OCI-LY3 (cell line): ENCODE results near the gene INO80D.

Experiments
- H2AFZ ChIP-seq: fragments of 200-600, 300-600 bp; shearing (Covaris generic); 2 replicates; pipeline ENCODE4 v1.6.0; 2014; ENCODE audit warnings: antibody characterized with exemption, low read depth, low read length
- H3K27ac ChIP-seq: fragments of 200-600, 300-600 bp; sonication (generic); 2 replicates; pipeline ENCODE4 v1.5.1; 2014; ENCODE audit warnings: mild to moderate bottlenecking, low read length, moderate library complexity, mixed read lengths
- H3K27me3 ChIP-seq: fragments of 200-600, 300-600 bp; sonication (generic); 2 replicates; pipeline ENCODE4 v1.6.1; 2014; ENCODE audit warnings: low read depth, low read length, mixed read lengths
- H3K36me3 ChIP-seq: fragments of 200-600, 300-600 bp; sonication (generic); replicated peaks from 2 replicates; pipeline ENCODE3; 2014; ENCODE audit warnings: low read depth, low read length, mixed read lengths
- H3K4me1 ChIP-seq: fragments of 300-600, 200-600 bp; sonication (generic); 2 replicates; pipeline ENCODE4 v1.6.1; 2014; ENCODE audit warnings: low read length, mixed read lengths
- H3K4me2 ChIP-seq: fragments of 200-600, 300-600 bp; sonication (generic); 2 replicates; pipeline ENCODE4 v1.6.1; 2014; ENCODE audit warnings: low read length, mixed read lengths
- H3K4me3 ChIP-seq: fragments of 300-600, 200-600 bp; sonication (generic); 2 replicates; pipeline ENCODE4 v1.5.1; 2014; ENCODE audit warnings: antibody characterized with exemption, mild to moderate bottlenecking, low read length, moderate library complexity
- H3K79me2 ChIP-seq: fragments of 300-600, 200-600 bp; shearing (Covaris generic); 2 replicates; pipeline ENCODE4 v1.6.1; 2014; ENCODE audit warnings: mild to moderate bottlenecking, low read length, mixed read lengths
- H3K9ac ChIP-seq: fragments of 300-600, 200-600 bp; shearing (Covaris generic); 2 replicates; pipeline ENCODE4 v1.6.0; 2014; ENCODE audit warnings: mild to moderate bottlenecking, low read length, moderate library complexity
- H3K9me3 ChIP-seq: fragments of 200-600, 300-600 bp; shearing (Covaris generic); 2 replicates; pipeline ENCODE4 v1.6.1; 2014; ENCODE audit warnings: low read length, mixed read lengths; ENCODE audit not compliant: insufficient read depth
- H4K20me1 ChIP-seq: fragments of 200-600, 300-600 bp; sonication (generic); 2 replicates; pipeline ENCODE4 v1.6.1; 2016; ENCODE audit warnings: low read length, mixed read lengths; ENCODE audit not compliant: insufficient read depth
- EZH2phosphoT487 ChIP-seq: fragments of 200-600 bp; shearing (Covaris generic); IDR thresholded peaks from 2 replicates; pipeline ENCODE4 v1.6.1; 2018; ENCODE audit warnings: antibody characterized with exemption, mixed run types, low read depth
- TF ChIP-seq, protein P1 (sequence below): fragments of 200-600, 300-600 bp; sonication (generic); IDR thresholded peaks from 2 replicates; pipeline ENCODE4 v1.5.1; 2014; ENCODE audit warnings: antibody characterized with exemption, low read length, low read depth

The INO80D gene

GRCh38 chr2:205959521-205959920, 126.5 kb downstream of the INO80D start:
- no peaks in the 10 kb centered on the region for H4K20me1 ChIP-seq
- H3K4me3 ChIP-seq, result no peak overlapping the region
- H3K27ac ChIP-seq, result no peak overlapping the region
- H3K4me2 ChIP-seq, result no peak overlapping the region
- H2AFZ ChIP-seq, result no peak overlapping the region
- peaks cover 10% of the 10 kb centered on the region for H3K4me1 ChIP-seq
- H3K9me3 ChIP-seq, result no peaks in the 10 kb centered on the region
- TF ChIP-seq EZH2phosphoT487, result no peak
- TF ChIP-seq, protein P1, sequence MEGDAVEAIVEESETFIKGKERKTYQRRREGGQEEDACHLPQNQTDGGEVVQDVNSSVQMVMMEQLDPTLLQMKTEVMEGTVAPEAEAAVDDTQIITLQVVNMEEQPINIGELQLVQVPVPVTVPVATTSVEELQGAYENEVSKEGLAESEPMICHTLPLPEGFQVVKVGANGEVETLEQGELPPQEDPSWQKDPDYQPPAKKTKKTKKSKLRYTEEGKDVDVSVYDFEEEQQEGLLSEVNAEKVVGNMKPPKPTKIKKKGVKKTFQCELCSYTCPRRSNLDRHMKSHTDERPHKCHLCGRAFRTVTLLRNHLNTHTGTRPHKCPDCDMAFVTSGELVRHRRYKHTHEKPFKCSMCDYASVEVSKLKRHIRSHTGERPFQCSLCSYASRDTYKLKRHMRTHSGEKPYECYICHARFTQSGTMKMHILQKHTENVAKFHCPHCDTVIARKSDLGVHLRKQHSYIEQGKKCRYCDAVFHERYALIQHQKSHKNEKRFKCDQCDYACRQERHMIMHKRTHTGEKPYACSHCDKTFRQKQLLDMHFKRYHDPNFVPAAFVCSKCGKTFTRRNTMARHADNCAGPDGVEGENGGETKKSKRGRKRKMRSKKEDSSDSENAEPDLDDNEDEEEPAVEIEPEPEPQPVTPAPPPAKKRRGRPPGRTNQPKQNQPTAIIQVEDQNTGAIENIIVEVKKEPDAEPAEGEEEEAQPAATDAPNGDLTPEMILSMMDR, result no peak
- H3K36me3 ChIP-seq, result no peaks in the 10 kb centered on the region
- H3K79me2 ChIP-seq, result no peaks in the 10 kb centered on the region
- no peak overlapping the region for H3K9ac ChIP-seq
- no peaks in the 10 kb centered on the region for H3K27me3 ChIP-seq

GRCh38 chr2:205957452-205958154, 128.4 kb downstream of the INO80D start:
- Histone ChIP-seq H3K79me2 (no peaks in the 10 kb centered on the region), H3K4me1 (0 out of 2 replicates have a peak, but pooled peaks cover 5% of the 10 kb centered on the region), H3K36me3 (no peaks in the 10 kb centered on the region), H3K9ac (no peak overlapping the region), H3K4me3 (no peak overlapping the region), H3K27me3 (no peaks in the 10 kb centered on the region), H3K9me3 (no peaks in the 10 kb centered on the region), H2AFZ (no peak overlapping the region), H3K4me2 (no peak overlapping the region), H3K27ac (no peak overlapping the region), H4K20me1 (no peaks in the 10 kb centered on the region)
- TF ChIP-seq, protein P1, result no peak
- TF ChIP-seq EZH2phosphoT487, result no peak

DNA sequence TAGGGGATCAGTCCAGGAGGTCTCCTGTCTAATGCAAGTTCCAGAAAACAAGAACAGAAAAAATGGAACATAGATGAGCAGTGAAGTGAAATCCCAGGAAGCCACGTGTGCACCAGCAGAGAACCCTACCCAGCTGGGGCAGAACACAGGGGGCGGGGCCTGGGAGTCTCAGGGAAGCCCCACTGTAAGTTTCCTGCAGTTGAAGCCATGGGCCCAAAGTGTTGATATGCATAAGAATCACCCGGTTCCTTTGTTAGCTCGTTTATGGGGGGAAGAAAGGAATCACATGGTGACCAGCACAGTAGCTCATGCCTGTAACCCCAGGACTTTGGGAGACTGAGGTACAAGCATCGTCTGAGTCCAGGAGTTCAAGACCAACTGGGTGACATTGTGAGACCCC, 131.3 kb downstream of the INO80D start:
- Histone ChIP-seq H3K4me2 (no peak overlapping the region; the same call in 1 of the 2 replicates), H3K9ac (no peak overlapping the region), H3K9me3 (no peaks in the 10 kb centered on the region), H3K4me1 (0 out of 2 replicates have a peak, but pooled peaks cover 5% of the 10 kb centered on the region), H3K27ac (no peak overlapping the region), H3K36me3 (no peaks in the 10 kb centered on the region), H3K4me3 (no peak overlapping the region), H2AFZ (no peak overlapping the region), H3K79me2 (no peaks in the 10 kb centered on the region), H4K20me1 (no peaks in the 10 kb centered on the region), H3K27me3 (no peaks in the 10 kb centered on the region)
- TF ChIP-seq, protein P1, result no peak
- no peak for TF ChIP-seq EZH2phosphoT487

DNA sequence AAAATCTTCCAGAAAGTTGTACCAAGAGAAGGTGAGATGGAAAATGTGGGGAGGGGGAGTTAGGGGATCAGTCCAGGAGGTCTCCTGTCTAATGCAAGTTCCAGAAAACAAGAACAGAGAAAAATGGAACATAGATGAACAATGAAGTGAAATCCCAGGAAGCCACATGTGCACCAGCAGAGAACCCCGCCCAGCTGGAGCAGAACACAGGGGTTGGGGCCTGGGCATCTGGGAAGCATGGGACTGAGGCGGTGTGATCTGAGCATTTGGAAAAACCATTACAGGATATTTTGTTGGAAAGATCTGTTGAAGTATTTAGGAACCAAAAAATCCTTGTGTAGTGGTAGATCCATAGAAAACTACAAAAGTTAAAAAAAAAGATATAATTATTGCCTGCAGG, 133.7 kb downstream of the INO80D start:
- H3K9me3 ChIP-seq, result no peaks in the 10 kb centered on the region
- TF ChIP-seq, protein P1, result no peak
- no peak for TF ChIP-seq EZH2phosphoT487
- H3K27ac ChIP-seq, result no peak overlapping the region
- no peak overlapping the region for H2AFZ ChIP-seq
- no peak overlapping the region for H3K9ac ChIP-seq
- H4K20me1 ChIP-seq, result no peaks in the 10 kb centered on the region
- H3K4me2 ChIP-seq, result no peak overlapping the region
- 0 out of 2 replicates have a peak, but pooled peaks cover 5% of the 10 kb centered on the region for H3K4me1 ChIP-seq
- no peaks in the 10 kb centered on the region for H3K79me2 ChIP-seq
- H3K27me3 ChIP-seq, result peaks cover 3% of the 10 kb centered on the region; the same call in 1 of the 2 replicates
- no peaks in the 10 kb centered on the region for H3K36me3 ChIP-seq
- no peak overlapping the region for H3K4me3 ChIP-seq
